Measurements from ENCODE around the gene POPDC3.

DNA sequence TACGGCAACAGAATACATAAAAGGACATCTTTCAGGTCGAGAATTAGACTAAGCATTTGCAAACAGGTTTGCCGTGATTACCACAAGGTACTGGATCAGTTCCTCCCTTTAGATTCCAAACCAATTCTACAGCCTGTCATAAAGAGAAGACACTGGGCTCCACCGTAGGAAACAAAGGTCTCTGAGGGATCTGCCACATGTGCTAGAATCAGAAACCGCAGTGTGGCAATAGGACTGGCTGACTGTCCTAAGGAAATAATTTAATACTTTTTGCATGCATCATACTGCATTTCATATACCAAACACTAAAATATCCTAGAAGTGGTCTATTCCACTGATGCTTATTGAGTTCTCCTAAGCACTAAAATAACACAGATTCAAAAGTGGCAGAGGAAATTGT, 59.2 kb downstream of the POPDC3 start:
- TF ChIP-seq CTCF (IDR thresholded peaks at IDR 0.05 in 4 of 5, conservative IDR thresholded peaks at IDR 0.05 in 1 of 5) (no peak), POLR2A (IDR thresholded peaks at IDR 0.05) (no peak)
